ENCODE measurements around the gene POLN. TPM values are rescaled to one million over a fixed set of nuclear protein-coding genes. Genes with fewer than 3 reads are reported as not detected.
A peak's percentile ranks its signal among the peaks of the same experiment; 100 is the strongest.

The POLN gene
- total and polyA plus RNA-seq, 2 of the 4 experiments (the other 2 are of a cell fraction) = 0.63 to 0.72 TPM

DNA sequence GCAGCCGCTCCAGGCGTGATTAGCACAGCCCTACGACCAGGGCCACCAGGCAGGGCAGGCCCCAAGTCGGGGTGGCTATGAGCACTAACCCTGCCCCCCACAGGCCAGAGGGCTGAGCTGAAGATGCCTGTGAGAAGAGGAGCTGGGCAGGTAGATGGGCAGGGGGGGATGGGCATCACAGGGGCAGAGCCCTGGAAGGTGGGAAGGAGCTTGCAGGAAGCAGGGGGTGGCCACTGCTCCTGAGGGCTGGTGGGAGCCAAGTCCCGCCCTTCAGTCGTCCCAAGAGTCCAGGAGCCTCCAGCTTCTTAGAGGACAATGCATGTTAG, 27.2 kb upstream of the POLN start:
- Histone ChIP-seq H3K56ac (ENCODE audit: extremely low read depth, insufficient read depth, low read length) (no peak overlapping the region), H3K4me1 (ENCODE audit: control insufficient read depth, insufficient read depth, low read length) (peaks cover 3% of the 10 kb centered on the region; the same call in 1 of the 2 replicates), H3K27ac (ENCODE audit: insufficient read depth, low read length) (no peak overlapping the region), H4K8ac (ENCODE audit: low read depth in 2 of 2, low read length in 2 of 2) (no peak overlapping the region), H3K79me1 (ENCODE audit: low read depth in 1 of 2, low read length in 2 of 2) (no peaks in the 10 kb centered on the region), H4K91ac (ENCODE audit: insufficient read depth, low read depth, low read length) (no peak overlapping the region), H2AFZ (replicated peaks; ENCODE audit: low read length, poor library complexity) (peak overlapping the region; percentile 29), H2BK120ac (ENCODE audit: low read depth, low read length) (no peak overlapping the region), H4K5ac (ENCODE audit: low read depth, low read length) (no peak overlapping the region), H3K27me3 (ENCODE audit: control insufficient read depth, insufficient read depth, low read length) (peaks cover 2% of the 10 kb centered on the region; the same call in 1 of the 2 replicates), H3K4ac (ENCODE audit: low read depth, low read length) (no peak overlapping the region), H2AK5ac (ENCODE audit: low read depth, low read length) (no peak overlapping the region), H4K20me1 (ENCODE audit: insufficient read depth, low read length) (no peaks in the 10 kb centered on the region), H3K4me3 (ENCODE audit: insufficient read depth, low read depth, low read length) (no peak overlapping the region), H3K4me2 (ENCODE audit: low read depth, low read length) (no peak overlapping the region), H3K36me3 (ENCODE audit: control insufficient read depth, insufficient read depth, low read length) (no peaks in the 10 kb centered on the region), H3K9ac (ENCODE audit: low read depth, low read length) (no peak overlapping the region), H3K14ac (replicated peaks; ENCODE audit: low read depth, low read length) (no peak overlapping the region), H3K23ac (ENCODE audit: low read depth, low read length) (no peak overlapping the region), H3K9me1 (ENCODE audit: insufficient read depth, low read length) (no peaks in the 10 kb centered on the region), H3K9me3 (ENCODE audit: control insufficient read depth, insufficient read depth, low read length) (no peaks in the 10 kb centered on the region), H2BK20ac (ENCODE audit: low read depth, low read length) (no peak overlapping the region), H2BK5ac (ENCODE audit: low read depth, low read length, poor library complexity, severe bottlenecking) (no peak overlapping the region), H2BK15ac (ENCODE audit: low read depth, low read length) (no peak overlapping the region), H3K18ac (ENCODE audit: low read depth, low read length) (no peak overlapping the region), H2AK9ac (replicated peaks; ENCODE audit: low read depth, low read length, poor library complexity) (no peak overlapping the region)
- no CpG with 5 or more reads among the region's 6 CpGs for WGBS, 2 experiments (ENCODE audit: extremely low coverage in 2 of 2, insufficient read length in 1 of 2)
- DNase-seq = no peak
- ATAC-seq (ENCODE audit: low read depth) = no peak
- no peak for TF ChIP-seq RFX5 (IDR thresholded peaks at IDR 0.05; ENCODE audit: low read depth, low read length)
- TF ChIP-seq CEBPB (IDR thresholded peaks at IDR 0.05; ENCODE audit: low read depth, low read length) = no peak
- no peak for TF ChIP-seq SMC3 (IDR thresholded peaks at IDR 0.05; ENCODE audit: low read depth, low read length)
- TF ChIP-seq, protein P1, sequence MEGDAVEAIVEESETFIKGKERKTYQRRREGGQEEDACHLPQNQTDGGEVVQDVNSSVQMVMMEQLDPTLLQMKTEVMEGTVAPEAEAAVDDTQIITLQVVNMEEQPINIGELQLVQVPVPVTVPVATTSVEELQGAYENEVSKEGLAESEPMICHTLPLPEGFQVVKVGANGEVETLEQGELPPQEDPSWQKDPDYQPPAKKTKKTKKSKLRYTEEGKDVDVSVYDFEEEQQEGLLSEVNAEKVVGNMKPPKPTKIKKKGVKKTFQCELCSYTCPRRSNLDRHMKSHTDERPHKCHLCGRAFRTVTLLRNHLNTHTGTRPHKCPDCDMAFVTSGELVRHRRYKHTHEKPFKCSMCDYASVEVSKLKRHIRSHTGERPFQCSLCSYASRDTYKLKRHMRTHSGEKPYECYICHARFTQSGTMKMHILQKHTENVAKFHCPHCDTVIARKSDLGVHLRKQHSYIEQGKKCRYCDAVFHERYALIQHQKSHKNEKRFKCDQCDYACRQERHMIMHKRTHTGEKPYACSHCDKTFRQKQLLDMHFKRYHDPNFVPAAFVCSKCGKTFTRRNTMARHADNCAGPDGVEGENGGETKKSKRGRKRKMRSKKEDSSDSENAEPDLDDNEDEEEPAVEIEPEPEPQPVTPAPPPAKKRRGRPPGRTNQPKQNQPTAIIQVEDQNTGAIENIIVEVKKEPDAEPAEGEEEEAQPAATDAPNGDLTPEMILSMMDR (conservative IDR thresholded peaks at IDR 0.05; ENCODE audit: low read depth, low read length) = no peak
- TF ChIP-seq RCOR1 (IDR thresholded peaks at IDR 0.05; ENCODE audit: insufficient replicate concordance, low read length) = no peak
- no peak for TF ChIP-seq MXI1 (IDR thresholded peaks at IDR 0.05; ENCODE audit: borderline replicate concordance, low read depth, low read length)
- no peak for TF ChIP-seq RAD21 (IDR thresholded peaks at IDR 0.05; ENCODE audit: low read length)
- TF ChIP-seq BHLHE40 (IDR thresholded peaks at IDR 0.05; ENCODE audit: low read depth, low read length) = no peak
- intact Hi-C loops (cut with micrococcal nuclease) (loop anchor here (10.0 kb wide), 1 partner anchor 146 kb away; the partner anchor contains the start of genes CFAP99 and ZFYVE28), in situ Hi-C loops (cut with MboI; ENCODE audit: low sequenced_read_pairs) (no loop called here), dilution Hi-C loops (cut with HindIII; ENCODE audit: low sequenced_read_pairs, unreplicated experiment) (no loop called here)
- BruUV-seq (replicated peaks) = no TSS peak
- ChIA-PET CTCF (no interaction called here), POLR2A (ENCODE audit: unreplicated experiment) (no interaction called here)

Data from IMR-90 (cell line).